Midbrain (tissue), 1 donor: ENCODE results near the gene ZG16B.

Experiments used
- DNase-seq: peaks from one replicate; lab custom pipeline; 2025; lab: John Stamatoyannopoulos, UW

ZG16B gene

DNA sequence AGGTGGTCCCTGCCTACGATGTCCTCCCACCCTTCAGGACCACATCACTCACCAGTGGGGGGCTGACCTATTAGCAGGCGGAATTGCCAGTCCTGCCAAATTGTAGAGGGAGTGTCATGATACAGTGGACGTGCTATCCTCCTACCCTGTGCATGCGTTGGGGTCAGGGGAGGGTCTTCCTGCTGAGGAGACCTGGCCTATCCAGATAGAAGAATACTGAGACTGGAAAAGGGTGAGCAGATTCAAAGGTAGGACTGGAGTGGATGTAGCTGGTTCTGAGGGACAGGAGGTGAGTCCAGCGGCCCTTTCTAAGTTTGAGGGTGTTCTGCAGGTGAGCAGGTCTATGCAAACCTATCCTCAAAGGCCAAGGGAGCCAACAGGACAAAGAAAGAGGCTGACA is 23.8 kb upstream of the ZG16B start:
- no peak for DNase-seq

DNA sequence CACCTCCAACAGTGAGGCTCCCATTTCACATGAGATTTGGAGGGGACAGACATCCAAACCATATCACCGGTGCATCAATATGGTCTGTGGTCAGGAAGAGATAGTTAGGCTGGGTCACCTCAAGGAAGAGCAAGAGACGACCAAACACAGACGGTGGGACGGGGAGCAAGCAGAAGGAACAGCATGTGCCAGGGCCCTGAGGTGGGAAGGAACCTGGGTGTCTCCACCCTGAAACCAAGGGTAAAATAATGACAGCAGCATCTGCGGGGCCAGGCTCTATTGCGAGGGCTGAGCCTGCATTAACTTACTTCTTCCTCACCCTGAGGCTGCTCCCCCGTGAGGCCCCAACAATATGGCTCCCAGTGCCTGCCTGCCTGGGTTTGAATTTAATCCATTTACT is 21.9 kb upstream of the ZG16B start:
- DNase-seq, result no peak

DNA sequence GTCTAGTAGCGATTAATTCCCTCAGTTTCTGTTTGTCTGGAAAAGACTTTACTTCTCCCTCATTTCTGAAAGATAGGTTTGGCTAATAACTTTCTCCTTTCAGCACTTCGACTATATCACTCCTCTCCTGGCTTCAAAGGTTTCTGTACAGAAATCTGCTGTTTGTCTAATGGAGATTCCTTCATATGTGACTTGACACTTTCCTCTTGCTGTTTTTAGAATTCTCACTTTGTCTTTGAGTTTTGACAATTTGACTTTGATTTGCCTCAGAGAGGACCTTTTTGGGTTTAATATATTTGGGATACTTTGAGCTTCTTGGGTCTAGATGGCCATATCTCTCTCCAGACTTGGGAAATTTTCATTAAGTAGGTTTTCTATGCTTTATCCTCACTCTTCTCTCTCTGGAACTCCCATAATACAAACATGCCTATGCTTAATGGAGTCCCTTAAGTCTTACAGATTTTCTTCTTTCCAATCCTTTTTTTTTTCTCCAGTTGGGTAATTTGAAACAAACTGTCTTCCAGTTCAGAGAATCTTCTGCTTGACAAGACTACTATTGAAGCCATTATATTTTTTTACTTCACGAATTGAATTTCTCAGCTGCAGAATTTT is 20.8 kb upstream of the ZG16B start:
- DNase-seq, result no peak

DNA sequence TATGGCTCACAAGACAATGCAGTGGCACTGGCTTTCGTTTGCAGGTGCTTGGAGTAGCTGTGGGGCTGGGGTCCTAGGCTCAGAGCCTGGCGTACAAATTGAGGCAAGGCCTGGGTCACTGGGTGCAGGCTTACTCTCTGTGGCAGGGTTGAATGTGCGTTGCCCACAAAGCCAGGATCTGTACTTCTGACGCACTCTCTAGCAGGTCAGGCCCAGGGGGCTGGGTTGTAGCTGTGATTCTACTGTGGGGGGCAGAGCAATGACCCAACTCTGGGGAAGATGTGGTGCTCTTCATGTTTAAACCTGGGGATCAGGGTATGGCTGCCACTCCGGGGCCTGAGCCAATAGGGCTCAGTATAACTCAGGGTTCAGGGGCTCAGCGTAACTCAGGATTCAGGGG is 19.5 kb upstream of the ZG16B start:
- no peak for DNase-seq

DNA sequence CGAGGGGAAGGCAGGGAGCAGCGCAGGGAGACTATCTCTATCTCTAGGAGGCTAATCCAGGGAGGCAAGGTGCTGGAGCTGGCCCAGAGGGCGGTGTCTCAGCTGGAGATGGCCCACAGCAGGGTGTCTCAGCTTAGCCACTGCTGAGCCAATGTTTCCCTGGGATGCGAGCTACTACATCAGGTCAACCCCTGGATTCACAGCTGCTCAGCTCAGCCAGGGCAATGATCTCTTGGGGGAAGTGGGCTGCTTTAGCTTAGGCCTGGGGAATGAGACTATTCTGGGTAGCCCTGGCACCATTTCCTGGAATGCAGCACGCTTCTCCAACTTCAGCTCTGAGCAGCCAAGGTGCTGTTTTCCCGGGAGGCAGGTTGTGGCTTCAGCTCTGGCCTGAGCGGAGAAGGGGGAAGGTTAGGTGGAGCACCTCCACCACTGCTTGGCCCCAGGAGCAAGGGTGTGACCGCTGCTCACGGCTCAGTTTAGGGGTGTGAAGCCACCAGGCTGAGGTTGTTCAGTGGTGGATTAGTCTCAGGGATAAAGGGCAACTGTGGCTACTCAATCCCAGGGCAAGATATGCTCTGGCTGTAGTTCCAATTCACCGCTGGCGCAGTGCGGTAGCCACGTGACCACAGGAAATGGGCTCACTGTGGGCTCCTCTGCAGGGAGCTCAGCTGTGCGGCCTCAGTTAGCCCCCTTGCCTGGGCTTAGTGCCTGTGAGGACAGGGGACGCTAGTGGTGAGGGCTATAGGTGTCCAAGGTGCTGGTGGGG is 18.2 kb upstream of the ZG16B start:
- no peak for DNase-seq

DNA sequence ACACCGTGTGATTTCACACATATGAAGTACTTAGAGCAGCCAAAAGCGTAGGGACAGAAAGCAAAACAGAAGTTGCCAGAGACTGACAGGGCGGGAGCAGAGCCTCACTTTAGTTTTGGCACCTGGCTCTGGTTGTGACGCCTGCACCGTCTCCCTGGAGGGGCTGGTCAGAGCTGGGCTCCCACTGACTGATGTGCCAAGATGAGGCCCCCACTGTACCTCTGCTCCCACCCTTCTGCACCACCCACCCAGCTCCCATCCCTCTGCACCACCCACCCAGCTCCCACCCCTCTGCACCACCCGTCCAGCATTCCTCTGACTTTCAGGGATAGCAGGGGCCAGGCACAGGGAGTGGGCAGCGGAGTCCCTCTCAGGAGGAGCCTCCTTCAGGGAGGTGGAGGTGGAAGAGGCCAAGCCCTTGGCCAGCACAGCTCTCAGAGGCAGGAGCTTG is 16.3 kb upstream of the ZG16B start:
- DNase-seq, result no peak

DNA sequence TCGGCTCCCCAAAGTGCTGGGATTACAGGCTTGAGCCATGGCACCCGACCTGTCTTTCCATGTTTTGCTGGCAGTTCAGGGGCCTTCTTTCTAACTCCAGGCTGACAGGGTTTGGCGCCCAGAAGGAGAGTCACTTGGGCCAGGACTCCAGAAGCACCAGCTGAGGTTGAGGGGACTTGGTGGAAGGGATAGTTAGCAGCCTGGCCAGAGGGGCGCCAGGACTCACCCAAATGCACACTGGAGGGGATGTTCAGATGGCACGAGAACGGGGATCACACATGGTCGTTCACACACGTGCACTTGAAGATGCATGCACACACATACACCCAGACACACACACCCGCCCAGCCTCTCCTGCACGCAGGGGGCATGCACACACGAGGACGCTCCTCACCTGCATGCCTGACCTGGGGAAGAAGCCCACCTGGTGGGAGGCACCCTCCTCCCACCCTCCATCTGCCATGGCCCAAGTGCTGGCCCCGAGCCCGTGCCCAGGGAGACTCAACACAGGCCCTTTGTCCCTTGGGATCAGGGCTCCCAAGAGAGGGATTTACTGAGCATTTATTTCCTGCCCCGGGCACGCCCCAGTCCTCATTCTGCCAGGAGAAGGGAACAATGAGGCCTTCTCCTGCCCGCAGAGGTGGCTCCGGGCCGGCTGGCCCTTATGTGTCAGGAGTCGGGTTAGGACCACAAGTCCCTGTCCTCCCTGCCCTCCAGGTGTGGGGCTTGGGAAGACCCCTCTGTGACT is 15.4 kb upstream of the ZG16B start:
- no peak for DNase-seq

DNA sequence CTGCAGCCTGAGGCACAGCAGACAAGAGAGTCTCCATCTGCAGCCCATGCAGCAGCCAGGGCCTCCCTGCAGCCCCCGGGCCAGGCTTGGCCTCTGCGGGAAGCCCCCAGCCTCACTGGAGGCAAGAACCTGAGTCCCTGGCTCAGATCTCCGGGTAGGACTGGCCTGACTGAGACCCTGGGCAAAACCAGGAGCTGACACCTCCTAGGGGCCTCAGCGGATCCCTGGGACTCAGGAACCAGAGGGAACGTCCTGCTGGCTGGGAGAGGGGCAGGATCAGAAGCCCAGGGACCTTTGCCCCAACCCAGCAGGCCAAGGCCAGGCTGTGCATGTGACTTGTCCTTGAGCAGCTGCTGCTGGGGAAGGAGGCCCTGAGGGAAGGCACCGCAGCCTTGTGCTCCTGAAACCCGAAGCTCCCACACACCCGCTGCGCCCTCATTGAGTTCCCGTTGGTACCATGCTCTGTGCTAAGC is 14.8 kb upstream of the ZG16B start:
- no peak for DNase-seq

DNA sequence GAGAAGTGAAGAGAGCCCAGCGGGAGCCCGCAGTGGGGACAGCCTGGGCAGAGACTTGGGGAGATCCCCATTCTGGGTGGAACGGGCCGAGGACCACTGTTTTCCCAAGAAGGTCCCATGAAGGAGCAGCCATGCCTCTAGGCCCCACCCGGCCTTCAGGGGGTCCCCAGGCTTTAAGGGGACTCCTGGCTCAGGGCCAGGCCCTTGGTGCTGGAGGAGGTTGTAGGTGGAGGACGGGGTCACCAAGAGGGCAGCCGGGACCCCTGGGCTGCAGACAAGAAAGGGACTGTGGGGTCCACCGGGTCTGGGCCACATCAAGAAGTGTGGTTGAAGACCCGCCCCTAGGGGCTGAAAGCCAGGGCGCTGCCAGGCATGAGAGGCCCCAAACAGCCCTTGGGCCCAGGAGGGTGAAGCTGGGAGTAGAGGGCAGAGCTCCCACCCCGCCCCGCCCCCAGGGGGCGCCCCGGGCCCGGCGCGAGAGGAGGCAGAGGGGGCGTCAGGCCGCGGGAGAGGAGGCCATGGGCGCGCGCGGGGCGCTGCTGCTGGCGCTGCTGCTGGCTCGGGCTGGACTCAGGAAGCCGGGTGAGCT is 13.3 kb upstream of the ZG16B start, which contains the start of gene PRSS21:
TSS of gene PRSS21 (plus strand) at position 487 of the 589 bp plus-strand sequence. CDS start at position 519, 32 bp downstream.
- no peak for DNase-seq

DNA sequence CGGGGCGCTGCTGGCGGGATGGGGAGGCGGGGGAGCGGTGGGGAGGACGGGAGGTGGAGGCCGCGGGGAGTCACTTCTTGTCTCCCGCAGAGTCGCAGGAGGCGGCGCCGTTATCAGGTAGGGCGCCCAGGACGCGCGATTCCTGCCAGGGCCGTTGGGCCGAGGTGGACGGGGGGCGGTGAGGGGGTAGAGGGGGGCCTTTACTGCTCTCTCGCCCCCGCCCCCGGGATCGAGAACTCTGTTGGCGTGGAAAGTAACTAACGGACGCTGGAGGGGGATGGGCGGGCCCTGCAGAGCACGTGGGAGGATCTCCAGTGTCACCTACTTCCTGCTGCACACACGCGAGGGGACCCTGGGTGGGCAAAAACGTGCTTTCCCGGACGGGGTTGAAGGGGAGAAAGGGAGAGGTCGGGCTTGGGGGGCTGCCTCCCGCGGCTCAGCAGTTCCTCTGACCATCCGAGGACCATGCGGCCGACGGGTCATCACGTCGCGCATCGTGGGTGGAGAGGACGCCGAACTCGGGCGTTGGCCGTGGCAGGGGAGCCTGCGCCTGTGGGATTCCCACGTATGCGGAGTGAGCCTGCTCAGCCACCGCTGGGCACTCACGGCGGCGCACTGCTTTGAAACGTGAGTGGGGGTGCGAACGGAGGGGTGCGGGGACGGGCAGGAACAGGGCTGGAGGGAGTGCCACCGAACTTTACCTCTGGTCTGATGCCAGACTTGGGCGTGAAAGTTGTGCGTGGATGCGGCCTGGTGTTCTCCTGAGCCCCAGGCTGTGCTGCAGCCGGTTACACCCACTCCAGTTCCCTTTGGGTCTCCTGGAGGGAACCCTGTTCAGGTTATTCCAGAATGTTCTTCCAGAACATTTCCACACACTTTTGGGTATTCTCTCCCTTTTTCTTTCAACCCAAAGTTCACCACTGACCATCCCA is 12.5 kb upstream of the ZG16B start:
- DNase-seq, result no peak

DNA sequence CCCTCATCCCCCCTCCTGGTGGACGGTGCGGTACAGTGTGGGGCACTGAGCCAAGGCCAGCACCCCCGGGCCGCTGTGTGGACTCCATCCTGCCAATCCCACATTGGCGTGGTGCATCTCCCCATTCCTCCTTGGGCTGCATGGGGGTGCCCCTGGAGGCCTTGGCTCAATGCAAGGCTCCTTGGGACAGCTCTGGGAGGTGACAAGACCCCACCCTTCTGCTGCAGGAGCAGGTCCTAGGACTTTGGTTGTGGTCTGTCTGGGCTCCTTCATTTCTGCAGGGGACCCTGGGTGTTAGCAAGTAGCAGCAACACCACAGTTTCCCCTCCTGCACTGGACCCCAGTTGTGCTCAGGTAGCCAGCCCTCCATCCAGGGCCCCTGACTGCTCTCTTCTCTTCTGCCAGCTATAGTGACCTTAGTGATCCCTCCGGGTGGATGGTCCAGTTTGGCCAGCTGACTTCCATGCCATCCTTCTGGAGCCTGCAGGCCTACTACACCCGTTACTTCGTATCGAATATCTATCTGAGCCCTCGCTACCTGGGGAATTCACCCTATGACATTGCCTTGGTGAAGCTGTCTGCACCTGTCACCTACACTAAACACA is 11.7 kb upstream of the ZG16B start:
- DNase-seq, result no peak

DNA sequence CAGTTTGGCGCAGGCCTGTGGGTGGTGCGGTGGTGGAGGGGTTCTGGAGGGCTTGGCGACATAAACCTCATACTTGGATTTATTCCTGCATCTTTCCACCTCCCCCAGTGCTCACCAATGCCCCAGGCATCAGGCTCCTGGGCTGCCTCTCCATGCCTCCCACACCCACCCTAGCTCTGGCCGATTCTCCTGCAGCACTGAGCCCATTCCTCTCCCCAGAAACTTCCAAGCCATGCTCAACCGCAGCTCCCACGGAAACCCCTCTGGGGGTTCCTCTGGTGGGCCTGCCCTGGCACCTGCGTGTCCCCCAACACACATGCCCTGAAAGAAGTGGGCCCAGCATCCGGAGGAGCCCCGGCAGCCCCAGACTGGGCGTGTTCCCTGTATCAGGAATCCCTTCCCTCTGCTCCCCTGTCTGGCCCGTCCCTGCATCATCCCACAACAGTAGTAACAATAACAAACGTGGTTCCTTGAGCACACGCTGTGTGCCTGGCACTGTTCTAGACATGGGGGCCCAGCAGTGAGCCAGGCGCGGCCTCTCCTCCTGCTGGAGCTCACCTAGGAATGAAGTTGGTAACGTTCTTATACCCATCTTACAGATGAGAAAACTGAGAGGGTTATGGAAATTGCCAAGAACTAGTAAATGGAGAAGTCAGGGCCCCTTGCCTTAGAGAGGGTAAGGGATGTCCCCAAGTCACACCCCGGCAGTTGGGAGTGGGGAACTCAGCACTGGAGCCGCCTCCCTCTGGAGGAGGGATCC is 10.7 kb upstream of the ZG16B start:
- DNase-seq, result no peak

DNA sequence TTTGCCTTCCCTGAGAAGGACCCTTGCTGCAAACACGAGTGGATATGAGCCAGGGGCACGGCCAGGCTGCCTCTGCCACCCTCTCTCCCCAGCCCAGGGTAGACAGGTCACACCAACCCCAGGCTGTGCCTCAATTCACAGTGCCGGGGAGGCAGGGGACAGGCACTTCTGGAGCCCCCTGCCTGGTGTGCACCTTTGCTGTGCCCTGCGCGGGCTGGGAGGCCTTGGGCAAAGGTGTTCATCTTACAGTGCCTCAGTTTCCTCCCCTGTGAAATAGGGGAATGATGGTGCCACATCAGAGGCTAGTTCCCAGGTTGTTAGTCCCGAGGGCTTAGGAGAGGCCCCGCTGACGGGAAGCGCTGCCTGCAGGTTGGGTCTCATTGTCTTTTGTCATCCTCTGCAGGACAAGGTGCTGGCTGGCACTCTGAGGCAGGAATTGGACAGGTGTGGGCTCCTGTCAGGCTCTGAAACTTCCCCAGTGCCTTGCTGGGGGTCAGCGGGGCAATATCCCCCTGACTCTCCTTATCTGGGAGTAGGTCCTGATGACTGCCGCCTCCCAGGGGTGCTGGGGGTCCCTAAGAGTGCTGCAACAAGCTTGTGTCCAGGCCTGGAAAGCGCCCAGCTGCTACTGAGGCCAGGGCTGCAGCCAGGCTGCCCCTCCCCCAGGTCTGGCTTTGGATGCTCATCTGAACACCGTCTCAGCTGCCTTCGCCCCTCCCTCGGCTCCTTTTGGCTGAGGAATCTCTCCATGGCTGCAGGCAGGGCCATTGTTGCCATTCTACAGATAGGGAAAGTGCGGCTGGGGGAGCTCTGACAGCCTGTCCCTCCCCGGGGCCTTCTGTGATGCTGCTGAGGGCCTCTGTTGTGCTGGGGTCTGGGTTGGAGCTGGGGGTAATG is 9.9 kb upstream of the ZG16B start:
- DNase-seq, result no peak

DNA sequence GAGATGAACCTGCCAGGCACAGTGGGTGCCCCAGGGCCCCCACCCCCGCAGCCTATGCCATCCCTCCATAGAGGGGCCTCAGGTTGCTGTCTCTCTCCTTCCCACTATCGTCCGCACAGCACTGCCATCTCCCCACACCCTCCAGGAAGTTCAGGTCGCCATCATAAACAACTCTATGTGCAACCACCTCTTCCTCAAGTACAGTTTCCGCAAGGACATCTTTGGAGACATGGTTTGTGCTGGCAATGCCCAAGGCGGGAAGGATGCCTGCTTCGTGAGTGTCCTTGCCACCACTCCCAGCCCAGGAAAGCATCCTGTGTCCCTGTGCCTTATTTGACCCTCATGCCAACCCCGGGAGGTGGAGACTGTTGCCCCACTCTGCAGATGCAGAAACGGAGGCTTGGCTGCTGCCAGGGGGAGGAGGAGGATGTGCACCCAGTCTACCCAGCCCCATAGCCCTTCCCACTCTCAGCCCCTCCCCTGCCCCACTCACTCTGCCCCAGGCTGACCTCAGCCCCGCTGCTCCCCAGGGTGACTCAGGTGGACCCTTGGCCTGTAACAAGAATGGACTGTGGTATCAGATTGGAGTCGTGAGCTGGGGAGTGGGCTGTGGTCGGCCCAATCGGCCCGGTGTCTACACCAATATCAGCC is 9.1 kb upstream of the ZG16B start:
- no peak for DNase-seq

DNA sequence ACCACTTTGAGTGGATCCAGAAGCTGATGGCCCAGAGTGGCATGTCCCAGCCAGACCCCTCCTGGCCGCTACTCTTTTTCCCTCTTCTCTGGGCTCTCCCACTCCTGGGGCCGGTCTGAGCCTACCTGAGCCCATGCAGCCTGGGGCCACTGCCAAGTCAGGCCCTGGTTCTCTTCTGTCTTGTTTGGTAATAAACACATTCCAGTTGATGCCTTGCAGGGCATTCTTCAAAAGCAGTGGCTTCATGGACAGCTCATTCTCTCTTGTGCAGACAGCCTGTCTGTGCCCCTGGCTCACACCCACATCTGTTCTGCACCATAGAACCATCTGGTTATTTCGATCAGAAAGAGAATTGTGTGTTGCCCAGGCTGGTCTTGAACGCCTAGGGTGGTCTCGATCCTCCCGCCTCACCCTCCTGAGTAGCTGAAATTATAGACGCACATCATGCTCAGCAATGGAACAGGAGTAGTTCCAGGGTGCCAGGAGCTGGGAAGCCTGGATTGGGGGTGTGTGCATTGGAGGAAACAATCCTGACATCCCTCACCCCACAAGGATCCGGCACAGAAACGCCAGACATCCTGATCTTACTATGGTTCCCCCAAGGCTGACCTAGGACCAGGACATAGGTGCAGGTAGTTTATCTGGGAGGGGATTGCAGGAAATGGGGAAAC is 8.5 kb upstream of the ZG16B start:
- no peak for DNase-seq

DNA sequence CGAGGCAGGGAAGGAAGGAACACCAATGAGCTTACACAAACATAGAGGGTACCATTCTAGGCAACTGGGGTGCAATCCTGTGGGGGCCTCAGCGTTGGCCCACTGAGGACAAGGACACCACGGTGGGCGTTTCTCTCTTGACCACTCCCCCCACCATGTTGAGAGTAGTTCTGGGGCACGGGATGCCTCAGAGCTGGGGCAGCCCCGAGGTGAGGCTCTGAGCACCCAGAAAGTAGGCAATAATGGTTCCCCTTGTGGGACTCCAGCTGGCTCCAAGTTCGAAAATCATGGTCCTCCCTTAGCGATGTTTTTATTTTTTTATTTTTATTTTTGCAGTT is 8.0 kb upstream of the ZG16B start:
- no peak for DNase-seq

DNA sequence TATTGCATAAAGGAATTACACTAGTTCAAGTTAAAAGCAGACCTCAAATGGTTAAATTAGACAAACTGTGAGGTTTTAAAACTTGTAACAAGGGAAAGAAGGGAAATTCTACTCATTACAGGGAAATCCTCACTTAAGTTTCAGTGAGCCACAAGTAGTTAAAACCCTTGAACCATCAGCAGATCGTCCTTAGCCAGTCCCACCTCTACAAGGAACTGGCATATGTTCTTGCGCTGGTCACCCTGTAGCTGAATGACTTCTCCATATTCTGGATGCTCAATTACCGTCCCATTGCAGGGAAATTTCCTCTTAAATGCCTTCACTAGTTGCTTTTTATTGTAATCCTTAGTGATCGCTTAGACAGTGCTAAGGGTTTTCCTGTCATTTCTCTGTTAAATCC is 7.6 kb upstream of the ZG16B start:
- no peak for DNase-seq

DNA sequence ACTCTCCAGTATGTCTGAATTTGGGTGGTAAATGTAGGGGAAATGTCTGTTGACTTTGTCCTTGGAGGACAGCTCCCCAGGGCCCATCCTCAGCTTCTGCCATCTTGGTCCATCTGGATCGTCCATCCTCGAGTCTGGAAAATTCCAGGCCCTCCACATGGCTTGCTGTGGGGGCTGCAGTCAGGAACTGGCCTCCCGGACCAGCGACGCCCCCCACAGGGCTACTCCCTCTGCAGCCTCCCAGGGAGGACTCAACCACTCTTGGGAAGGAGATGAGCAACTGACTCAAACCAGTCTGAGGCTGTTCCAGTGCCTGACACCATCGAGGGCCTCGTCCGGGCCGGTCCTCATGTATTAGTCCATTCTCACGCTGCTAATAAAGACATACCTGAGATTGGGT is 5.5 kb upstream of the ZG16B start:
- no peak for DNase-seq
